ENCODE data around the gene SORCS2.

DNA sequence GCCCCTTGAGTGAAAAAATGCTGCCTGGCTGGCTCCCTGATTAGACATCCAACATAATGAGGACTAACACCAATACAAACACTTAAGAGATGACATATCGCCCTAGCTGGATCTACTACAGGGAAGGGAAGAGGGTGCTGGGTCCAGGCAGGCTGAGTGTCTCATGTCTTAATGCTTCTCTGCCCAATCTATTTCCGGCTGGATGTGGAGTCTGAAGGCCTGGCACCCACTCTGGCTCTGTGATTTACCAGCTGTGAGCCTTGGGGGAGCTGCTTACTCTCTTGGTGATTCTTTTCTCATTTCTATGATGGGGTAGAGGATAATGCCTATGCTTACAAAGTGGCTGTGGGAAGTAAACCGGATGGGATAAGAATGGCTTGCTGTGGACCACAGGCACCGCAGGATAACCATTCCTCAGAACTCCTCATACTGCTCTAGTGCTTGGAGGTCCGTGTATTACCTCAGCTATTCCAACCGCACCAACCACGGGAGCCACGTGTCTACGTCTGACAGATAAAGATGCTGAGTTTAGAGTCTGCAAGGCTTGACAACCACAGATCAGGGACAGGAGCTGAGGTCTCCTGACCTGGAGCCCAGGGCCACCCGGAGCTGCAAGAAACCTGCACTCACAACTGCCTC, 585.7 kb downstream of the SORCS2 start:
- TF ChIP-seq, protein P1, sequence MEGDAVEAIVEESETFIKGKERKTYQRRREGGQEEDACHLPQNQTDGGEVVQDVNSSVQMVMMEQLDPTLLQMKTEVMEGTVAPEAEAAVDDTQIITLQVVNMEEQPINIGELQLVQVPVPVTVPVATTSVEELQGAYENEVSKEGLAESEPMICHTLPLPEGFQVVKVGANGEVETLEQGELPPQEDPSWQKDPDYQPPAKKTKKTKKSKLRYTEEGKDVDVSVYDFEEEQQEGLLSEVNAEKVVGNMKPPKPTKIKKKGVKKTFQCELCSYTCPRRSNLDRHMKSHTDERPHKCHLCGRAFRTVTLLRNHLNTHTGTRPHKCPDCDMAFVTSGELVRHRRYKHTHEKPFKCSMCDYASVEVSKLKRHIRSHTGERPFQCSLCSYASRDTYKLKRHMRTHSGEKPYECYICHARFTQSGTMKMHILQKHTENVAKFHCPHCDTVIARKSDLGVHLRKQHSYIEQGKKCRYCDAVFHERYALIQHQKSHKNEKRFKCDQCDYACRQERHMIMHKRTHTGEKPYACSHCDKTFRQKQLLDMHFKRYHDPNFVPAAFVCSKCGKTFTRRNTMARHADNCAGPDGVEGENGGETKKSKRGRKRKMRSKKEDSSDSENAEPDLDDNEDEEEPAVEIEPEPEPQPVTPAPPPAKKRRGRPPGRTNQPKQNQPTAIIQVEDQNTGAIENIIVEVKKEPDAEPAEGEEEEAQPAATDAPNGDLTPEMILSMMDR (optimal IDR thresholded peaks at IDR 0.05 in 1 of 3, IDR thresholded peaks at IDR 0.05 in 1 of 3, conservative IDR thresholded peaks at IDR 0.05 in 1 of 3; ENCODE audit: extremely low read depth in 1 of 3, insufficient read depth in 2 of 3, low read length in 3 of 3) = no peak
- TF ChIP-seq EZH2 (IDR thresholded peaks at IDR 0.05; ENCODE audit: low read length) = no peak

Measured in keratinocyte (primary cell).